NB4 (cell line): ENCODE results near the gene TMEM52.

Experiments used
- CTCF ChIP-seq: IDR thresholded peaks from one replicate; pipeline ENCODE4 v1.5.1; 2012; ENCODE audit warnings: low read depth, low read length
- MYC ChIP-seq: IDR thresholded peaks from 2 replicates; pipeline ENCODE4 v1.6.1; 2011; ENCODE audit warnings: low read depth, low read length
- POLR2A ChIP-seq: IDR thresholded peaks from 2 replicates; pipeline ENCODE4 v1.6.1; 2011; ENCODE audit warnings: mild to moderate bottlenecking; ENCODE audit not compliant: insufficient read length; ENCODE audit errors: extremely low read depth
- TF ChIP-seq, protein P1 (sequence below): IDR thresholded peaks from 2 replicates; pipeline ENCODE4 v1.6.1; 2011; ENCODE audit warnings: low read depth, low read length

GRCh38 chr1:1958071-1958541 lies 39.0 kb upstream of the TMEM52 start:
- TF ChIP-seq CTCF, result no peak
- no peak for TF ChIP-seq MYC
- TF ChIP-seq POLR2A, result no peak
- TF ChIP-seq, protein P1, sequence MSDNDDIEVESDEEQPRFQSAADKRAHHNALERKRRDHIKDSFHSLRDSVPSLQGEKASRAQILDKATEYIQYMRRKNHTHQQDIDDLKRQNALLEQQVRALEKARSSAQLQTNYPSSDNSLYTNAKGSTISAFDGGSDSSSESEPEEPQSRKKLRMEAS, result no peak
